Psoas muscle (tissue), 8 donors: ENCODE data around the gene CEP104. TPM values are rescaled to one million over a fixed set of nuclear protein-coding genes. Genes with fewer than 3 reads are reported as not detected.

Source experiments
- ATAC-seq, 4 donors: fragments of 200-7000 bp; cut with Tn5 transposase; one replicate each; pipeline ENCODE4 v1.9.1; 2020; ENCODE audit warnings: moderate library complexity in 3 of 4, mild to moderate bottlenecking in 2 of 4
- DNase-seq, 2 donors: peaks; one replicate each; pipeline ENCODE4 v3.0.0-alpha.2; 2020
- H3K27ac ChIP-seq: fragments of 200-600 bp; one replicate; pipeline ENCODE4 v1.8.0; 2022
- H3K27me3 ChIP-seq, 3 donors: fragments of 200-600 bp in 1 of 3; one replicate each; pipeline versions ENCODE4 v1.6.1 to v1.8.0; 2013 to 2022; ENCODE audit warnings: low read length in 2 of 3, mild to moderate bottlenecking in 2 of 3, moderate library complexity in 1 of 3; ENCODE audit not compliant: insufficient read depth in 3 of 3
- H3K36me3 ChIP-seq, 2 donors: fragments of 200-600 bp in 1 of 2; one replicate each; pipeline versions ENCODE4 v1.6.1 to v1.8.0; 2013 to 2022; ENCODE audit warnings: low read depth in 1 of 2, mild to moderate bottlenecking in 1 of 2, moderate library complexity in 1 of 2; ENCODE audit not compliant: insufficient read depth in 1 of 2
- H3K4me1 ChIP-seq: fragments of 200-600 bp; one replicate; pipeline ENCODE4 v1.8.0; 2022
- H3K4me3 ChIP-seq: fragments of 200-600 bp; one replicate; pipeline ENCODE4 v1.8.0; 2022; ENCODE audit warnings: mild to moderate bottlenecking
- H3K9me3 ChIP-seq: fragments of 200-600 bp; one replicate; pipeline ENCODE4 v1.8.0; 2022
- CTCF ChIP-seq: fragments of 200-600 bp; IDR thresholded peaks from one replicate; pipeline ENCODE4 v1.8.0; 2022; ENCODE audit warnings: antibody characterized with exemption
- WGBS, 3 donors: extraction: QIAGEN DNeasy Blood & Tissue Kit; methylation state at CpG; one replicate each; pipeline versions ENCODE4 v1.1.6 to v1.1.7; 2013; 5-methylcytosine and 5-hydroxymethylcytosine counted together
- intact Hi-C, 2 donors: fragments of 100-400 bp; cut with DNase I; formaldehyde crosslinking; loops; one replicate each; pipeline versions ENCODE4 v1.11.0 to v1.14.2; 2022
- polyA plus RNA-seq, 3 donors: library from polyadenylated mRNA; stranded (reverse); fragments of 200-250 nt; gene quantifications; one replicate each; pipeline ENCODE4 v1.2.3, GENCODE V29; 2013
- total RNA-seq, 4 donors: library from RNA; stranded (reverse); fragmentation: NEBNext Ultra II Directional in 2 of 4; extraction: Animal tissue kit (Norgen Biotek cat#: 25700) in 2 of 4; gene quantifications; one replicate each; pipeline versions ENCODE4 v1.2.1 to v1.2.4, GENCODE V29; 2021 to 2023
- donor health status: healthy with polysubstance abuse.
- donor health status: DM: no; HTN: no; CAD: no; lungs with moderate emphysema.
- donor health status: Bipolar disorder and iron deficiency.
- donor health status: healthy.
- donor health status: DM: yes; HTN: yes; CAD: no.
- donor health status: DM: no; HTN: no; CAD: no.
- donor health status: DM: no; HTN: no; CAD: no.
- donor health status: DM: yes; HTN: yes; CAD: no.

Gene CEP104
- total and polyA plus RNA-seq, 7 donors, result 9.0 to 37.7 (median 31.3) TPM

- peaks cover 14 to 99% of the 10 kb centered on the region in 2 donors for H3K36me3 ChIP-seq
- WGBS, 3 donors, result 96 to 98% (median 96%) methylated on average over 10 to 11 of the region's 11 CpGs
- no peak for TF ChIP-seq CTCF
Measured at GRCh38 chr1:3836421-3836820, 20.6 kb downstream of the CEP104 start.

GRCh38 chr1:3834701-3835100 is 22.3 kb downstream of the CEP104 start:
- Histone ChIP-seq H3K36me3 (peaks cover 17 to 100% of the 10 kb centered on the region in 2 donors), H3K27ac (no peak overlapping the region), H3K9me3 (peaks cover 3% of the 10 kb centered on the region), H3K4me3 (no peak overlapping the region), H3K4me1 (no peaks in the 10 kb centered on the region), H3K27me3 (no peaks in the 10 kb centered on the region)
- no peak for TF ChIP-seq CTCF
- 88 to 91% (median 88%) methylated on average over 10 of the region's 10 CpGs for WGBS, 3 donors
- ATAC-seq (no peak), DNase-seq (no peak)
- intact Hi-C loops, result no loop called here

More at GRCh38 chr1:3836421-3836820, 20.6 kb downstream of the CEP104 start:
- H3K4me3 ChIP-seq, result no peak overlapping the region
- H3K4me1 ChIP-seq, result no peaks in the 10 kb centered on the region
- H3K27me3 ChIP-seq, result no peaks in the 10 kb centered on the region
- H3K27ac ChIP-seq, result no peak overlapping the region
- DNase-seq (no peak), ATAC-seq (no peak)
- intact Hi-C loops, result no loop called here
- H3K9me3 ChIP-seq, result peaks cover 3% of the 10 kb centered on the region

GRCh38 chr1:3831689-3832088 is 25.3 kb downstream of the CEP104 start:
- H3K4me3 ChIP-seq, result no peak overlapping the region
- no peaks in the 10 kb centered on the region for H3K27me3 ChIP-seq
- WGBS, 3 donors, result 79 to 86% (median 80%) methylated on average over 6 of the region's 6 CpGs
- ATAC-seq, result no peak
- peaks cover 11 to 100% of the 10 kb centered on the region in 2 donors for H3K36me3 ChIP-seq
- H3K27ac ChIP-seq, result no peak overlapping the region
- DNase-seq, result no peak
- TF ChIP-seq CTCF, result no peak
- H3K9me3 ChIP-seq, result no peaks in the 10 kb centered on the region
- intact Hi-C loops, result no loop called here
- H3K4me1 ChIP-seq, result no peaks in the 10 kb centered on the region

GRCh38 chr1:3828391-3828790 is 28.6 kb downstream of the CEP104 start:
- 92% methylated on average over 8 of the region's 8 CpGs for WGBS, 3 donors
- Histone ChIP-seq H3K4me1 (no peaks in the 10 kb centered on the region), H3K27me3 (no peaks in the 10 kb centered on the region), H3K36me3 (peaks cover 9 to 96% of the 10 kb centered on the region in 2 donors), H3K9me3 (no peaks in the 10 kb centered on the region), H3K27ac (no peak overlapping the region), H3K4me3 (no peak overlapping the region)
- intact Hi-C loops, result no loop called here
- no peak for DNase-seq
- no peak for ATAC-seq
- TF ChIP-seq CTCF, result no peak

- no peaks in the 10 kb centered on the region for H3K9me3 ChIP-seq
- H3K27ac ChIP-seq, result no peak overlapping the region
- ATAC-seq (no peak), DNase-seq (no peak)
- 82 to 85% (median 85%) methylated on average over 14 of the region's 14 CpGs for WGBS, 3 donors
- H3K4me1 ChIP-seq, result no peaks in the 10 kb centered on the region
- H3K36me3 ChIP-seq, result peaks cover 9 to 96% of the 10 kb centered on the region in 2 donors
- H3K27me3 ChIP-seq, result no peaks in the 10 kb centered on the region
- intact Hi-C loops, result no loop called here
- H3K4me3 ChIP-seq, result no peak overlapping the region
- TF ChIP-seq CTCF, result no peak
Measured at GRCh38 chr1:3827813-3828307, 29.2 kb downstream of the CEP104 start.
